ENCODE measurements around the gene IFNA6. TPM values are rescaled to one million over a fixed set of nuclear protein-coding genes. Genes with fewer than 3 reads are reported as not detected.
A peak's percentile ranks its signal among the peaks of the same experiment; 100 is the strongest.

IFNA6 gene
- total and polyA plus RNA-seq, 2 of the 4 experiments (the other 2 are of a cell fraction), result not detected

DNA sequence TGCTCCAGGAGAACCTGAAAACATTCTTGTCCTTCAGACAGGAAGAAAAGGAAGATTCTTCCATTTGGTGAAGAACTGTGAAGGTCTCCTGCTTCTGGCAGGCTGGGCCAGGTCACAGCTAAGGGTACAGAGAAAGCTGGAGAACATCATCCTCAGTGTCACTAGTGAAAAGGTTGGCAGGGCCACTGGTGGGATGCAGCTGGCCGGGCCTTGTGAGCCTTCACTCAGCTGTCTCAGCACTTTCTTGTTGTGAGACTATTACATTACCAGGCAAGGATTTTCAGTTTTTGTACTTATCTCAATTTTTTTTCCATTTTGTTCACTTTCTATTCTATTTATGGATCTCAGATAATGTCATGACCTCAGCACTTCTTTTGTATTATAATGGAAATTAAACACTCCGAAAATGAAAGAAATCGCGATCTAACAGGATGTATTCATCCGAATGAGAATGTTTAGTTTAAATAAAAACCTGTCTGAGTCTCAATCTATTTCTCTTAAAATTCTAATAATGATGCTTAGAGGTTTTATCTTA is 48.3 kb upstream of the IFNA6 start:
- H2BK5ac ChIP-seq (ENCODE audit: low read depth, low read length, poor library complexity, severe bottlenecking), result no peak overlapping the region
- H3K36me3 ChIP-seq (ENCODE audit: control insufficient read depth, insufficient read depth, low read length), result no peaks in the 10 kb centered on the region
- no peaks in the 10 kb centered on the region for H3K4me1 ChIP-seq (ENCODE audit: control insufficient read depth, insufficient read depth, low read length)
- H3K14ac ChIP-seq (replicated peaks; ENCODE audit: low read depth, low read length), result no peak overlapping the region
- DNase-seq, result no peak
- H3K4ac ChIP-seq (ENCODE audit: low read depth, low read length), result no peak overlapping the region
- no peak overlapping the region for H3K4me2 ChIP-seq (ENCODE audit: low read depth, low read length)
- H3K79me1 ChIP-seq (ENCODE audit: low read depth in 1 of 2, low read length in 2 of 2), result no peaks in the 10 kb centered on the region
- ChIA-PET CTCF (no interaction called here), POLR2A (ENCODE audit: unreplicated experiment) (no interaction called here)
- H2AK5ac ChIP-seq (ENCODE audit: low read depth, low read length), result no peak overlapping the region
- dilution Hi-C loops (cut with HindIII; ENCODE audit: low sequenced_read_pairs, unreplicated experiment), result no loop called here
- intact Hi-C loops (cut with micrococcal nuclease), result loop anchor here (5.0 kb wide), 1 partner anchor 147 kb away; no protein-coding TSS in a partner anchor
- no peak overlapping the region for H2BK20ac ChIP-seq (ENCODE audit: low read depth, low read length)
- H3K18ac ChIP-seq (ENCODE audit: low read depth, low read length), result no peak overlapping the region
- H3K27ac ChIP-seq (ENCODE audit: insufficient read depth, low read length), result no peak overlapping the region
- no peak overlapping the region for H3K56ac ChIP-seq (ENCODE audit: extremely low read depth, insufficient read depth, low read length)
- no TSS peak for BruUV-seq (replicated peaks)
- H4K20me1 ChIP-seq (ENCODE audit: insufficient read depth, low read length), result no peaks in the 10 kb centered on the region
- H3K27me3 ChIP-seq (ENCODE audit: control insufficient read depth, insufficient read depth, low read length), result peaks cover 44% of the 10 kb centered on the region
- no peak for ATAC-seq (ENCODE audit: low read depth)
- TF ChIP-seq FOS (IDR thresholded peaks at IDR 0.05; ENCODE audit: low read depth, low read length) (no peak), MAFK (IDR thresholded peaks at IDR 0.05; ENCODE audit: low read depth, low read length) (peak; percentile 4; the same call in 1 of the 2 replicates)
- no peak overlapping the region for H2AK9ac ChIP-seq (replicated peaks; ENCODE audit: low read depth, low read length, poor library complexity)
- H3K9me3 ChIP-seq (ENCODE audit: control insufficient read depth, insufficient read depth, low read length), result no peaks in the 10 kb centered on the region
- in situ Hi-C loops (cut with MboI; ENCODE audit: low sequenced_read_pairs), result no loop called here
- H3K4me3 ChIP-seq (ENCODE audit: insufficient read depth, low read depth, low read length), result no peak overlapping the region
- no peak overlapping the region for H2BK120ac ChIP-seq (ENCODE audit: low read depth, low read length)
- no peak overlapping the region for H2BK15ac ChIP-seq (ENCODE audit: low read depth, low read length)
- H4K5ac ChIP-seq (ENCODE audit: low read depth, low read length), result no peak overlapping the region
- H3K9ac ChIP-seq (ENCODE audit: low read depth, low read length), result no peak overlapping the region
- no peak overlapping the region for H4K8ac ChIP-seq (ENCODE audit: low read depth in 2 of 2, low read length in 2 of 2)
- no peaks in the 10 kb centered on the region for H3K9me1 ChIP-seq (ENCODE audit: insufficient read depth, low read length)
- no peak overlapping the region for H3K23ac ChIP-seq (ENCODE audit: low read depth, low read length)
- no peak overlapping the region for H2AFZ ChIP-seq (replicated peaks; ENCODE audit: low read length, poor library complexity)
- H4K91ac ChIP-seq (ENCODE audit: insufficient read depth, low read depth, low read length), result no peak overlapping the region
- WGBS, 2 experiments (ENCODE audit: extremely low coverage in 2 of 2, insufficient read length in 1 of 2), result no CpG with 5 or more reads among the region's 5 CpGs

Measured in IMR-90 (cell line).